ENCODE data around the gene FOXI2. TPM values are rescaled to one million over a fixed set of nuclear protein-coding genes. Genes with fewer than 3 reads are reported as not detected.

The FOXI2 gene
- total RNA-seq, 2 experiments from 2014 or later, result not detected

- Histone ChIP-seq H3K9me2 (ENCODE audit: insufficient read depth, low read length) (no peaks in the 10 kb centered on the region), H3K27ac (ENCODE audit: low read depth, low read length, poor library complexity, severe bottlenecking) (no peak overlapping the region), H3K4me3 (ENCODE audit: low read depth, low read length, poor library complexity, severe bottlenecking) (no peak overlapping the region), H3K4me1 (ENCODE audit: insufficient read depth, low read length, poor library complexity, severe bottlenecking) (no peaks in the 10 kb centered on the region), H3K9me3 (ENCODE audit: low read length) (no peaks in the 10 kb centered on the region), H3K36me3 (ENCODE audit: insufficient read depth, low read length) (no peaks in the 10 kb centered on the region), H3K4me2 (ENCODE audit: low read length) (no peak overlapping the region), H2AFZ (ENCODE audit: low read length) (no peak overlapping the region), H4K20me1 (ENCODE audit: insufficient read depth, low read length) (no peaks in the 10 kb centered on the region), H3K79me2 (ENCODE audit: insufficient read depth, low read depth, low read length) (no peaks in the 10 kb centered on the region)
- POLR2A ChIA-PET, result interaction anchor here (1.2 kb wide), 1 partner anchor 27 kb away, joined by 5 read pairs; no protein-coding TSS in a partner anchor
- TF ChIP-seq CTCF (conservative IDR thresholded peaks at IDR 0.05; ENCODE audit: low read length) (no peak), EZH2phosphoT487 (IDR thresholded peaks at IDR 0.05; ENCODE audit: borderline replicate concordance, low read depth, low read length) (no peak)
- intact Hi-C loops (cut with micrococcal nuclease; ENCODE audit: unreplicated experiment), result no loop called here
- no TSS peak for BruUV-seq (replicated peaks)
- CTCF ChIA-PET (ENCODE audit: unreplicated experiment), result no interaction called here
- DNase-seq (ENCODE audit: low spot score), result no peak
Observed at GRCh38 chr10:127690176-127690835, 46.7 kb upstream of the FOXI2 start.

DNA sequence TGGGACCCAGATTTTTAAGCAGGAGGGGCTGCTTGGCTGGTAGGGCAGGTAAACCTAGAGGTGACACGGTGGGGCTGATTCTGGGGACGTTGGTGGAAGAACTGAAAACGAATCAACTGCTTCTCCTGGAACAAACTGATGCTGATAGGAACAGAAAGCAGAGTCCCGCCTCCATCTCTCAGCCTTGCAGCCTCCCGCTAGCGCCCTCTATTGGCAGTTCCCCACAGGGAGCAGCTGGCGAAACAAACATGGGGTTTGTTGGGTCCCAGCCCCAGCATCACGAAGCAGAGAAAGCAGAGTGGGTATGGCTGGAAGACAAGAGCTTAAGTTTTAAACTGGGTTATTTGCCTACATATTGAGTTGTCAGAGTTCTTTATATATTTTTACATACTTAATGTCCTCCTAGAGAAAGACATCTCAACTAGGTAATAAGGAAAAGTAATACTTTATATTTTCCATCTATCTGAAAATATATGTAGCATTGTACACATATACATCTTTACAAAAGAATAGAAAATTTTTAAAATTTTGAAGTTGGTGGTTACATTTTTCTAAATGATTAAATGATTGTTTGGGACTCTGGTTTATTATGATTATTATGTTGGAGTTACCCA lies 42.3 kb upstream of the FOXI2 start:
- Histone ChIP-seq H3K4me1 (ENCODE audit: insufficient read depth, low read length, poor library complexity, severe bottlenecking) (no peaks in the 10 kb centered on the region), H3K79me2 (ENCODE audit: insufficient read depth, low read depth, low read length) (no peaks in the 10 kb centered on the region), H3K4me3 (ENCODE audit: low read depth, low read length, poor library complexity, severe bottlenecking) (no peak overlapping the region), H3K9me3 (ENCODE audit: low read length) (no peaks in the 10 kb centered on the region), H4K20me1 (ENCODE audit: insufficient read depth, low read length) (no peaks in the 10 kb centered on the region), H2AFZ (ENCODE audit: low read length) (no peak overlapping the region), H3K36me3 (ENCODE audit: insufficient read depth, low read length) (no peaks in the 10 kb centered on the region), H3K4me2 (ENCODE audit: low read length) (no peak overlapping the region), H3K27ac (ENCODE audit: low read depth, low read length, poor library complexity, severe bottlenecking) (no peak overlapping the region), H3K9me2 (ENCODE audit: insufficient read depth, low read length) (no peaks in the 10 kb centered on the region)
- DNase-seq (ENCODE audit: low spot score), result peak; percentile 66
- intact Hi-C loops (cut with micrococcal nuclease; ENCODE audit: unreplicated experiment), result no loop called here
- TF ChIP-seq CTCF (conservative IDR thresholded peaks at IDR 0.05; ENCODE audit: low read length) (peak; percentile 84), EZH2phosphoT487 (IDR thresholded peaks at IDR 0.05; ENCODE audit: borderline replicate concordance, low read depth, low read length) (no peak)
- POLR2A ChIA-PET, result interaction anchor here (0.6 kb wide), 1 partner anchor 1195 kb away, joined by 3 read pairs; no protein-coding TSS in a partner anchor
- CTCF ChIA-PET (ENCODE audit: unreplicated experiment), result no interaction called here
- BruUV-seq (replicated peaks), result no TSS peak

- Histone ChIP-seq H4K20me1 (ENCODE audit: insufficient read depth, low read length) (no peaks in the 10 kb centered on the region), H3K27ac (ENCODE audit: low read depth, low read length, poor library complexity, severe bottlenecking) (no peak overlapping the region), H3K4me2 (ENCODE audit: low read length) (no peak overlapping the region), H3K36me3 (ENCODE audit: insufficient read depth, low read length) (no peaks in the 10 kb centered on the region), H2AFZ (ENCODE audit: low read length) (no peak overlapping the region), H3K4me3 (ENCODE audit: low read depth, low read length, poor library complexity, severe bottlenecking) (no peak overlapping the region), H3K4me1 (ENCODE audit: insufficient read depth, low read length, poor library complexity, severe bottlenecking) (no peaks in the 10 kb centered on the region), H3K9me2 (ENCODE audit: insufficient read depth, low read length) (no peaks in the 10 kb centered on the region), H3K9me3 (ENCODE audit: low read length) (no peaks in the 10 kb centered on the region), H3K79me2 (ENCODE audit: insufficient read depth, low read depth, low read length) (no peaks in the 10 kb centered on the region)
- no peak for DNase-seq (ENCODE audit: low spot score)
- CTCF ChIA-PET (ENCODE audit: unreplicated experiment), result no interaction called here
- TF ChIP-seq EZH2phosphoT487 (IDR thresholded peaks at IDR 0.05; ENCODE audit: borderline replicate concordance, low read depth, low read length) (no peak), CTCF (conservative IDR thresholded peaks at IDR 0.05; ENCODE audit: low read length) (no peak)
- BruUV-seq (replicated peaks), result no TSS peak
- POLR2A ChIA-PET, result no interaction called here
- intact Hi-C loops (cut with micrococcal nuclease; ENCODE audit: unreplicated experiment), result no loop called here
Observed at GRCh38 chr10:127695431-127695830, 41.6 kb upstream of the FOXI2 start.
